A172 (cell line): ENCODE data around the gene JPT2. TPM values are rescaled to one million over a fixed set of nuclear protein-coding genes. Genes with fewer than 3 reads are reported as not detected.
A peak's percentile ranks its signal among the peaks of the same experiment; 100 is the strongest.

Experiments used
- DNase-seq: peaks from one replicate; pipeline ENCODE4 v3.0.0-alpha.2; 2015; ENCODE audit warnings: low spot score
- total RNA-seq: library from RNA; depleted of rRNA; stranded (reverse); fragments of >200 nt; shearing (Covaris generic); gene quantifications from 2 replicates; pipeline ENCODE4 v1.2.3, GENCODE V29; 2014; rRNA removed

JPT2 gene, protein sequence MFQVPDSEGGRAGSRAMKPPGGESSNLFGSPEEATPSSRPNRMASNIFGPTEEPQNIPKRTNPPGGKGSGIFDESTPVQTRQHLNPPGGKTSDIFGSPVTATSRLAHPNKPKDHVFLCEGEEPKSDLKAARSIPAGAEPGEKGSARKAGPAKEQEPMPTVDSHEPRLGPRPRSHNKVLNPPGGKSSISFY
- 120 and 149 TPM in 2 replicates for total RNA-seq

DNA sequence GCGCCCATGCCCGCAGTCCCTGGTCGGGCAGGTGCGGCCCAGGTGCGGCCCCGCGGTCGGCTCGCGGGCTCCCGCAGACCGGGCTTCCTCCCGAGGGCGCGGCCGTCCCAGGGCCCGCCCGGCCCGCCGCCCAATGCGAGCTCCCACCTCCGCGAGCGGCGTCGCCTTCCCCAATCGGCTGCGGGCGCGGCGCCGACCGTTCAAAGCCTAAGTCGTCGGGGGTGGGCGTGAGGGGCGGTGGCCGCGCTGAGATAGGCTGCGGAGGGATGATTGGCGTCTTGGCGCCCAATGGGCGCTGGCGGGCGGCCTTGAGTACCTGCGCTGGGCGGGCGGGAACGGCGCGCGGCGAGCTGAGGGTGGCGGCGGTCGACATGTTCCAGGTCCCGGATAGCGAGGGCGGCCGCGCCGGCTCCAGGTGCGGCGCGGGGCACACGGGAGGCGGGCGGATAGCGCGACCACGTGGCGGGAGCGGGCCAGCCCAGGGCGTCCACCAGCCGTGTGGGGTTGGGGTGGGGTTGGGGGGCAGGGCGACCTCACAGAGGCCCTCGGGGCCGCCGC is at the start of gene JPT2:
TSS of gene JPT2 (plus strand) at position 338 of the 558 bp plus-strand sequence. CDS start at position 372, 34 bp downstream.
- peak; percentile 90 for DNase-seq

DNA sequence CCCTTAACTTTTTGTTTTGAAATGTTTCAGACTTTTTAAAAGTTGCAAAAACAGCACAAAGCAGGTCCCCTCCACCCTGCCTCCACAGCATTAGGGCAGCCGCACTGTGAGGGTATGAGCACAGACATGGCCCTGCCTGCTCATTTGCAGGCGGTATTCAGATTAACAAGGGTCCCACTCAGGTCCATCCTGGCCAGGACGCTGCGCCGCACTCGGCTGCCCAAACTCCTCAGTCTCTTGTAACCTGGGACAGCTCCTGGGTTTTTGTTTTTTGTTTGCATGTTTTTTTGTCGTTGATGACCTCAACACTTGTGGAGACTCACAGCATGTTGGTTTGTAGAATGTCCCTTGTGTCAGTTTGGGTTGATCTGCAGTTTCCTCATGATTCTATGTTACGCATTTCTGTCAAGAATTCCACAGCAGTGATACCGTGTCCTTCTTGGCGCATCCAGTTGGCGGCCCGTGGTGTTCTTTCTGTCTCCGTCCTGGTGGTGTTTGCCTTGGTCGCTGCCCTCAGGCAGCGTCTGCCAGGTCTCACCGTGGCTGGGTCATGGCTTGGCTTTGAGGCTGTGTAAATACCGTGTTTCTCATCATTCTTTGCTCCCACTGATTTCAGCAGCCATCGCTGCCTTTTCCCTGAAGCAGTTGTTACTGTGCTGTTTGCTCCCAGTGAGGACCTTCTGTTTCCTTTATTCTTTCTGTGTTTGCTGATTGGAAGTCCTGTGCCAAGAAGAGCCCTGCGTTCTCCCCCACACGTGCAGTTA is 47.4 kb upstream of the JPT2 start:
- no peak for DNase-seq

DNA sequence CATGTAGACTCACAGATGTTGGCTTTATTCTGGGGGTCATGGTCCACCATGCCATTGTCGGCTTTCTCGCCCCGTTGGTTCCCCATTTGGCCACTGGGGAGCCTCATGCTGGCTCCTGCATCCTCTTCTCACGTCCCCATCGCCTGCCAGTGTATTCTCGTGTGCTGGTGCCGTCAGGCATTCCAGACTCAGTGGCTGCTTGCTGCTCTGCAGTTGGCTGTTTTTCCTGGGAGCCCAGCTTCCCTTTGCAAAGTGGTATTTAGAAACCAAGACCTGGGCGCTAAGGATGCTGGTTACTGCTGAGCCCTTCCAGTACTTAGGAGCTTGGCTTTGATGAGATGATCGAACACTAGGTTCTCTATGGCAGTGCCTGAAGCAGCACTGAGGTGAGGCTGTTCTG is 46.8 kb upstream of the JPT2 start:
- no peak for DNase-seq

DNA sequence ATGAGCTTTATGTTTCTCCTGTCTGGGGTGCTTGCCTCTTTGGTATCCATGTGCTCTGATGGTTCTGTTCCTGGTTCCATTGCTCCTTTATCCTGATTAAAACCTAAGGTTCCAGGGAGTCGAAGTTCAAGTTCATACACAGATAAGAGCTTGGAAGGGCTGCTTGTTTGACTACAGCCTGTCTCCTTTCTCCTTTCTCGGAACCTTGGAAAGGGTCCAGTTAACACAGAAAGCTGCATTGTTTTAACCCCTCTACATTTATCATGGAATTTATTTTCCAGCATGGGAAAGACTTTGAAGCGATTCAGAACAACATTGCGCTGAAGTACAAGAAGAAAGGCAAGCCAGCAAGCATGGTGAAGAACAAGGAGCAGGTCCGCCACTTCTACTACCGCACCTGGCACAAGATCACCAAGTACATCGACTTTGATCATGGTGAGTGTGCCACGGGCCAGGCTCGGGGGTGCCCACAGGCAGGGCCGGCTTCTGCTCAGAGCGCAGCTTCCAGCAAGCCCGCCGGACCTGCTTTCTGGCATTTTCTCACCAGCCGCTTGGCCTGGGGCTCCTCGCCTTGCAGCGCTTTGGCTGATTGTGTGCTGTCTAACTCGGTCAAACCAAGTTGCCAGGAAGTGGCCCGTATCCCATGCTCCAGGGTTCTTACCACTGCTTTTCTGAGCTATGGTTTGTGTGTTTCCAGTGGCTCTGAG is 46.0 kb upstream of the JPT2 start:
- no peak for DNase-seq

DNA sequence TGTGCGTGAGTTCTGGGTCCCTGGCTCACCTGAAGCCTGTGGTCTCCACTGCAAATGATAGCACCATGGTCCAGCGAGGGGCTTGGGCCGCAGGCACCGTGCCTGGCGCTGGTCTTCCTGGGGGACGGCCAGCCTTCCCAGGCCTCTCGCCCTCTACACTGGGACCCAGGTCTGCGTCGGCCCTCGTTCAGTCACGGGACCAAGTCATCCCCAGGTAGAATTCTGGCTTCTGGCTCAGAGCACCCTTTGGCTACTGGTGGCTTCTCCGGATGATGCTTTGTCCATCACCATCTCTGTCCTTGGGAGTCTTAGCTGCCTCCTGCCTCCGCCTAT is 45.5 kb upstream of the JPT2 start:
- no peak for DNase-seq

DNA sequence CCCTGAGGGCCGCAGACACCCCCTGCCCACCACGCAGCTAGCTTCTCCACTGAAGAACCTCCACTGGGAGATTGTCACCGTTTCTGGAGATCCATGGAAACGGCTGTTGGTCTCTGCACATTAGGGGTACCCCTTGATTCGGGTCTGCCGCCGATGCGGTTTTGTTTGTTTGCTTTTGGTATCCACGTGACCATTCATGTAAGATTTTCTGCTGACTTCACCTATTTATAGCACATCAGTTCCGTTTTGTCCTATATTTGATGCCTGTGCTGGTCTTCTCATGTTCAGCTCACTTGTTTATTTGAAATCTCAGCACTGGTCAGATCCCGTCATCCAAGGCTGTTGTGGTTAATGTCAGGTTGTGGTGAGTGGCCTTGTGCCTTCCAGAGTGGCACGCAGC is 44.8 kb upstream of the JPT2 start:
- DNase-seq = no peak

DNA sequence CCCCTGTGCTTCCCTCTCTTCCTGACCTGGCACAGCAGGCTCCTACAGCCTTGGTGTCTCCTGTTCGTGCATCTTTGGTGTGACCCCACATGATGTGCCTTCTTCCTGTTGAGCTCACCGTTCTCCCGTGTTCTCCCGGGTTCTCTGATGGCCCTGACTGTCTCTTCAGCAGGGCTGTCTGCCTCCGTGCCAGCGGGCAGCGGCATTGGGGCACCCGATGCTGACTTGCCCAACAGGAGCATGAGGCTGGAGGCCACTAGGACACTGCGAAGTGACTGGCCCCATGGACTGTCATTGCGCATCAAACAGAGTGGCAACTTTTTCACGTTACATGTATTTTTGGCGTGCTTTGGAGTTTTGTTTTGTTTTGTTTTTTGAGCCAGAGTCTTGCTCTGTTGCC is 43.5 kb upstream of the JPT2 start:
- DNase-seq = no peak

DNA sequence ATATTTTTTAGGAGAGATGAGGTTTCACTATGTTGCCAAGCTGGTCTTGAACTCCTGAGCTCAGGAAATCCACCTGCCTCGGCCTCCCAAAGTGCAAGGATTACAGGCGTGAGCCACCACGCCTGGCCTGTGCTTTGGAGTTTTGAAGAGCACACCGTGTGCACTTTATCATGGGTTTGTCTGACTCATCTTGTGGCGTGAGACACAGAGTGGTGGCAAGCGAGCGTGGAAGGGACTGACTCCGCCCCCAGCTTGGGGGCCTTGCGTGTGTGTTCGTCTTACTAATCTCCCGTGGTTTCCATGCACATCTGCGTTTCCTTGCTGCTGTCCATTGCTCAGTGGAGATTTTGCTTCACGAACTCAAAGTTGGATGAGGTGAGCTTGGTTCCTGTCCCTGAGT is 43.0 kb upstream of the JPT2 start:
- no peak for DNase-seq

DNA sequence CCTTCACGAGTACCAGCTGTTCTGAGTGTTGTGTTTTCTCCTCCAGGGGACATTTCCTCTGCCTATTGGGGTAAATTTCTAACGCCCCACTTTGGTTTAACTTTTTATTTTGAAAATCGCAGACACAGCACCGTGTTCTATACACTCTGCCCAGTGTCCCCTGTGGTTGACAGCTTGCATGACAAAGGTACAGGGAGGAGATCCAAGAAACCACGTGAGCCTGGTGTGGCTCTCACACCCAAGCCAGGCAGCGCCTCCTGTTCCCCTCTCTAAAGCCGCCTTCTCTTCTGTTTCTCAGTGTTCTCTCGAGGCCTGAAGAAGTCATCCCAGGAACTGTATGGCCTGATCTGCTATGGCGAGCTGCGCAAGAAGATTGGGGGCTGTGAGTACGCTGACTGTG is 40.6 kb upstream of the JPT2 start:
- DNase-seq = no peak

DNA sequence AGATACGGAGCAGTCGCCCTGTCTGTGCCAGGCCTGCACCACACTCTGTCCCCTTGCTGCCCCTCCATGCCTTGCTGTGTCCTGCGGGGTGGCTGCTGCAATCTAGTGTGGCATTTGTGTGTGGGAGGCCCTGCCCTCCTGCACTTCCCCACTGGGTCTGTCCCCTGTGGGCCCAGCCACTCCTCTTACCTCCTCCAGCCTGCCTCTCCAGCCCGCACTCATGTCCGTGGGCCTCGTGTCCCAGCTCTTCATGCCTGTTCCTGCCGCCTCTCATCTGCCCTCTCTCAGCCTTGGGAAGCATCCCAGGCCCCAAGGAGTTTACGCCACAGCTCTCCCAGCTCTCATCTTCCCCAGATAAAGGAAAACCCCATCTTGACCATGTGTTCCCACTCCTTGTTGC is 39.3 kb upstream of the JPT2 start:
- DNase-seq = no peak

DNA sequence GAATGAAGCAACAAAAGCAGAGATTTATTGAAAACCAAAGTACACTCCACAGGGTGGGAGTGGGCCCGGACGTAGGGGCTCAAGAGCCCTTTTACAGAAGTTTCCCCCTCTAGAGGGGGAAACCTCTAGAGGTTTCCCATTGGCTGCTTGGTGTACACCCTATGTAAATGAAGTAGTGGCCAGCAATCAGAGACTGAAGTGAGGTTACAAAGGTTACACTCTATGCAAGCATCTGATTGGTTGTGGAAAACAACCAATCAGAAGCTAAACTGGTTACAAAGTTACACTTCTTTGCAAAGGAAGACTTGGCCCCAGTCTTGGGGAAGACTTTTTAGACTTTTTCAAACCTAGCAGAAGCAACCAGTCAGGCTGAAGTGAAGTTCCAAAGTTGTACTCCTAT is 38.8 kb upstream of the JPT2 start:
- no peak for DNase-seq

DNA sequence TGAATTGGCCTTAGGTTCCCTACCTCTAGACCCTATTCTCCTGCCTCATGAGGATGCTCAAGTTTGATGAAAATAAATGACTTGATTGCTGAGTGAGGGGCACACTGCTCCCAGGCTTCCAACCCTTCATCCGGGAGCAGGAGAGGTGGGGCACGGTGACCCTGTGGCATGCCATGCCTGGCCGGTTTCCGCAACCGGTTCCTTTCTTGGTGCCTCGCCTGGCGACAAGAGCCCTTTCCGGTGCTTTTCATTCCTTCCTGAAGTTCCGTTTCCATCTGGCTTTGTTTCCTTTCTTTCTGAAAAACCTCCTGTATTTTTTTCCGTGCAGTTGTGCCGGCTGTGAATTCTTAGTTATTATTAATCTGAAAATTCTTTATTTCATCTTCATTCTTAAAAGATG is 38.2 kb upstream of the JPT2 start:
- DNase-seq = no peak

DNA sequence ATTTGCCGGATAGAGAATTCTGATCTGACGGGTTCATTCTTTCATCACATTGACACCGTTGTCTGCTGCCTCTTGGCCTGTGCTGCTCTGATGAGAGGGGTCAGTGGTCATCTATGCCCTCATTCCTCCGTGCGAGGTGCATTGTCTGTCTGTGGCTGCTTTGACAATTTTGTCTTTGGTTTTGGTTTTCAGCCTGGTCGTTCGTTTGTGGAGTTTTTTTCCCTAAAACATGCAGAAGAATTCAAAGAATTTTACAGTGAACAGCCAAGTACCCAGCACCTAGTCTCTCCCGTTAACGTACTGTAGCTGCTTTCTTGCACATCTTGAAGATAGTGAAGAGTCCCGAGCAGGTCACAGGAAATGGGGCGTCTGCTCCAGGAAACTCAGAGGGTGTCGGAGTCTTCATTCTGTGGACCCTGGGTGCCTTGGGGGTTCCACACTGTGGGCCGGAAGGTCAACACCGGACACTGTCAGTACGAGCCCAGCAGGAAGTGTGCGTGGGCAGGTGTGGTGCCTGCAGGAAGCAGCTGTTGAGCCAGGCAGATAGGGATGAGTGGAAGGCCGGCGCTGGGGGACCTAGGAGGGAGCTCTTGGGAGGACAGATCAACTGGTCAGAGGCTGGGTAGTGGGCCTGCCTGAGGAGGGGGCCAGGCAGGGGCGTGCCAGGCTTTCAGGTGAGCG is 37.7 kb upstream of the JPT2 start:
- DNase-seq = no peak

DNA sequence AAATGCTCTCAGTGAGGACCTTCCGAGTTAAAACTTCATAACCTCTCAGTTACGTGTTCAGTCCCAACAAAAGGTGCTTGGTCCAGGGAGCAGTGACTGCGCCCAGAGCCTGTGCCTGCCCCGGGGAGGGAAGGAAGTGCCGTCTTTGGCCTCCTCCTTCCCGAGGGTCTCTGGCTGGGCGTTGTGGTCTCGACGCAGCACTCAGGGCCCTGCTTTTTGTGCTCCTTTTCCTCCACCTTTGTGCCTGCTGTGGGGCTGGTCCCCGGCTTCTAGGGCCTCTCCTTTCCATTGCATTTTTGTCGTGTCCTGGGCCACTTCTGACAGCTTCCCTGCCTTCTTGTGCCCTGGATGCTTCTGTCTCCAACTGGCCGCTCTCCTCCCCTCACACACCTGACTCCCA is 36.8 kb upstream of the JPT2 start:
- no peak for DNase-seq

DNA sequence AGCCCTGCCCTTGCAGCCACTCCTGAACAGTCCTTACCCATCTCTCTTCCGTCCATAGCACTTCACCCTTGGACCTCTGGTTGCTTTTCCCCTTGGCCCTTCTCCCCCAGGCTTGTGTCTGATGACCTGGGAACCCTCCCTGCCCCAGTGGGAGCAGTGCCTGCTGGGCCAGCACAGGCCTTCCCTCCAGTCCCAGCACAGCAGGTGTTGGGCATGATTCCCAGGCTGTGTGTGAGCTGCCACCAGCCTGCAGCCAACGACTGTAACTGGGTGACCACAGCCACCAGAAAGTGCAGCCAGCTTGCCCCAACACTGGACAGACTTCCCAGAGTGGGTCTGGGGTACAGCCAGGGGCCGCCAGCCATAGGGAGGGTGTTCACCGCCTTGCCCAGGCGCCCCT is 35.9 kb upstream of the JPT2 start:
- no peak for DNase-seq

DNA sequence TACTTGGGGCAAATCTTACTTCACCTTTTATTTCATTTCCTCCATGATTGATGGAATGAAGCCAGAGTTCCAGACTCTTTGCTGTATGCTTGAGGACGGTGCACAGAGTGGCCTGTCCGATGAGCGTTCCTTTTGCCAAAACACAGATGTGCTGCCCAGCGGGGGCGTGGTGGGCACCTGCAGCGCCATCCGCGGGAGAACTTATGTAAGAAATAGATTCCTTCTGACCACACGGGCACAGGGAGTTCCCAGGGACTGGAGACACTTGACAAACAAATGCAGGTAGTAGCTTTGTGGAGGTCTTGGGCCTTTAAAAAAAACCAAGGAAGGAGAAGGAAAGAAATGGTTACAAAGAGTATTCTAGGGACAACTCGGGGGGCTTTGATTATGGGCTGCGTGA is 35.3 kb upstream of the JPT2 start:
- no peak for DNase-seq

DNA sequence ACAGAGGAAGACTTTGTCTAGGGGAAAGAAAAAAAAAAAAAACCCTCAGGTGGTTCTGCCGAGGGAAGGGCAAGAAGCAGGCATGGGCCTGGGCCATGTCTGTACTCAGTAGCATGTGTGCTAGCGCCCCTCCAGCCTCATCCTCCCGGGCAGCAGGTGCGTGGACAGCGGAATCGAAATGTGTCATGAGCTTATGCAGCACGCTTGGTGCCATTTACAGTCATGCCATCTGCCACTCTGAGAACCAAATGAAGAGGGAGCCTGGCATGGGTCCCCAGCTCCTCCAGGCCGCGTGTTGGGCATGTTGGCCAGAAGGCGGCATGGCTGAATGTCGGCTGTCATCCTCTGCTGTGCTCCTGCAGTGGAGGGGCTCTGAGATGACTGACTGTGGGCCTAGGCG is 34.6 kb upstream of the JPT2 start:
- no peak for DNase-seq

DNA sequence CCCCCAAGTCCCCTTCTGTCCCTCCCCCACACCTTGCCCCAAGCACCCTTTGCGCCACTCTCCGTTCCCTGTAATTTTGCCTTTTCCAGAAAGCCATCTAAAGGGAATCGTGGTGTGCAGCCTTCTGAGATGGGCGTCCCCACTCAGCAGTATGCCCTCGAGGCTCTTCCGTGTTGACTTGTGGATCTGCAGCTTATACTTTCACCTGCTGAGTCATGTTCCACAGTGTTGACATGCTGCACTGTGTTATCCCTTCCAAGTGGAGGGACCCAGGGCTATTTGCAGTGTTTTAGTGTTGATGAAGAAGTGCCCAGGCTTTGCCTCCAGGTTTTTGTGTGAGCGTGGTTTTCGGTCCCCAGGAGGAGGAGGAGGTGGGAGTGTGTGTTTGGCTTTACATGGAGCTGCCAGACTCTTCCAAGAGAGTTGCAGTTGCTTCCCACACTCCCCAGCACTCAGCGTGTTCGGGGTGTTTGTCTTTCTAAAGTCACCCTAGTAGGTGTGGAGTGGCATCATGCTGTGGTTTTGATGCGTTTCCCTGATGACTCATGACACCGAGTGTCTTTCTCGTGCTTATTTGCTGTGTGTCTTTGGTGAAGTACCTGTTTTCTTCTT is 32.1 kb upstream of the JPT2 start:
- peak; percentile 67 for DNase-seq

DNA sequence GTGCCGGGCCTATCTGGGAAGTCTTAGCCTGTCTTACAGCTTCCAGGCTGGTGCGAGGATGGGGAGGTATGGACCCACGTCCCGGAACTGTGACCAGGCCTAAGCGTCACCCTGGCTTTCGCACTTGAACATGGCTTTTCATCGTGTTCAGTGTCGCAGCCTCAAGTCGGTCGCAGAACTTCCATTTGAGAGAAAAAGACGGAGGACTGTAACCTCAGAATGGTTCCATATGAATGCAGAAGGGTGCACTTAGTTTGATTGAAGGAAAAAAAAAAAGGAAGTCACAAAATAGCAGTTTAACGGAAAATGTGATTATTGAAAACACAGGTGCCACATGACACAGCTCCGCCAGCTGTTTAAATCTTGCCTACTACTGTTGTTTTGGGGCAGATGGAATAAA is 30.2 kb upstream of the JPT2 start:
- DNase-seq = no peak

DNA sequence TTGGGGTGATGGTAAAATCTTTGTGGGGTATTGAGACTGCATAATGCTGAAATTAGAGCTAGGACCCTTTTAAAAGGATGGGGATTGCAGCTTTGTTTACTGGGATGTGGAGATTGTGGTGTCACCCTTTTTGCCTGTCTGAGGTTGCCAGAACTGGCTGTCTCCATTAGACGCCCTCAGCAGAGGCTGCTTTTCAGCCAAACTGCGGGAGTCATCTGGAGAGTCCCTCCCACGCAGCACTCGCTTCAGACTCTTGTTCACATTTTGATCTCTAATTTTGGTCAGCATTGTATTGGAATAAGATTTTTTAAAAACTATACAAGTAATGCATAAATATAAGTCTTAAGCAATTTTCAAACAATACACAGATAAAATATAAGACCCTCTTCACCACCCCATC is 27.9 kb upstream of the JPT2 start:
- no peak for DNase-seq

DNA sequence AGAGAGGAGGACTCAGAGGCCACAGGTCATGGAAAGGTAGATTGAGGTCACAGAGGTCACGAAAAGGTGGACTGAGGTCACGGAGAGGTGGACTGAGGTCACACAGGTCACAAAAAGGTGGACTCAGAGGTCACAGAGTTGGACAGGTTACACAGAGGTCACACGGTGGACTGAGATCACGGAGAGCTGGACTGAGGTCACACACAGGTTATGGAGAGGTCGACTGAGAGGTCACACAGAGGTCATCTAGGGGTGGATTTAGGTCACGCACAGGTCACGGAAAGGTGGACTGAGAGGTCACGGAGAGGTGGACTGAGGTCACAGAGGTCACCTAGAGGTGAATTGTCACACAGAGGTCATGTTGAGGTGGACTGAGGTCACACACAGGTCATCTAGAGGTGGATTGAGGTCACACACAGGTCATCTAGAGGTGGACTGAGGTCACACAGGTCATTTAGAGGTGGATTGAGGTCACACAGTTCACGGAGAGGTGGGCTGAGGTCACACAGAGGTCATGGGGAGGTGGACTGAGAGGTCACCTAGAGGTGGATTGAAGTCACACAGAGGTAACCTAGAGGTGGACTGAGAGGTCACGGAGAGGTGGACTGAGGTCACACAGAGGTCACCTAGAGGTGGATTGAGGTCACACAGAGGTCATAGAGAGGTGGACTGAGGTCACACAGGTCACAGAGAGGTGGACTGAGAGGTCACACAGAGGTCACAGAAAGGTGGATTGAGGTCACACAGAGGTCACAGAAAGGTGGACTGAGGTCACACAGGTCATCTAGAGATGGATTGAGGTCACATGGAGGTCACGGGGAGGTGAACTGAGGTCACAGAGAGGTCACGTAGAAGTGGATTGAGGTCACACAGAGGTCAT is 26.7 kb upstream of the JPT2 start:
- no peak for DNase-seq
